ENCODE data around the gene MRPL27.

The MRPL27 gene

GRCh38 chr17:50359998-50360461, 13.0 kb downstream of the MRPL27 start:
- no peak for TF ChIP-seq ZNF274 (IDR thresholded peaks at IDR 0.05; ENCODE audit: low read depth, low read length)
- no peak overlapping the region for H3K4me3 ChIP-seq (ENCODE audit: low read length)

- TF ChIP-seq ZNF274 (IDR thresholded peaks at IDR 0.05; ENCODE audit: low read depth, low read length) = no peak
- H3K4me3 ChIP-seq (ENCODE audit: low read length) = no peak overlapping the region
Observed at GRCh38 chr17:50359005-50359699, 13.8 kb downstream of the MRPL27 start.

- no peak for TF ChIP-seq ZNF274 (IDR thresholded peaks at IDR 0.05; ENCODE audit: low read depth, low read length)
- no peak overlapping the region for H3K4me3 ChIP-seq (ENCODE audit: low read length)
Observed at GRCh38 chr17:50358177-50358576, 14.8 kb downstream of the MRPL27 start.

GRCh38 chr17:50356892-50357510, 16.0 kb downstream of the MRPL27 start:
- TF ChIP-seq ZNF274 (IDR thresholded peaks at IDR 0.05; ENCODE audit: low read depth, low read length) = no peak
- H3K4me3 ChIP-seq (ENCODE audit: low read length) = no peak overlapping the region

- TF ChIP-seq ZNF274 (IDR thresholded peaks at IDR 0.05; ENCODE audit: low read depth, low read length) = no peak
- no peak overlapping the region for H3K4me3 ChIP-seq (ENCODE audit: low read length)
Observed at GRCh38 chr17:50356418-50356817, 16.6 kb downstream of the MRPL27 start.

- H3K4me3 ChIP-seq (ENCODE audit: low read length) = no peak overlapping the region
- TF ChIP-seq ZNF274 (IDR thresholded peaks at IDR 0.05; ENCODE audit: low read depth, low read length) = no peak
Observed at GRCh38 chr17:50355701-50356341, 17.2 kb downstream of the MRPL27 start.

GRCh38 chr17:50355336-50355700, 17.7 kb downstream of the MRPL27 start:
- no peak for TF ChIP-seq ZNF274 (IDR thresholded peaks at IDR 0.05; ENCODE audit: low read depth, low read length)
- no peak overlapping the region for H3K4me3 ChIP-seq (ENCODE audit: low read length)

DNA sequence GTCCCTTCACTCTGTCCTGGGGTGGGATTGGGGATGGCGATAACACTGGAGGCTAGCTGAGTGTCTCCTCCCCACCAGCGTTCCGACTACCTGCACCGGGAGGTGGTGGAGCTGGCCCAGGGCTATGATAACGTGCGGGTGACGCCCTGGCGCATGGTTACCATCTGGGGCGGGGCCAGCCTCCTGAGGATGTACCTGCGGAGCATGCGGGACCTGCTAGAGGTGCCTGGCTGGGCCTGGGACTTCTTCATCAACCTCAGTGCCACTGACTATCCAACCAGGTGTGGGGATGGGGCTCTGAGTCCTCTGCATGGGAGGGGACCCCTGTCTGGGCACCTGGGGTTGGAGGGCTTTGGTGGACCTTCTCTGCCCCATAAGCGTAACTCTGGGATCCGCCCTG, 18.2 kb downstream of the MRPL27 start:
- no peak for TF ChIP-seq ZNF274 (IDR thresholded peaks at IDR 0.05; ENCODE audit: low read depth, low read length)
- no peak overlapping the region for H3K4me3 ChIP-seq (ENCODE audit: low read length)

DNA sequence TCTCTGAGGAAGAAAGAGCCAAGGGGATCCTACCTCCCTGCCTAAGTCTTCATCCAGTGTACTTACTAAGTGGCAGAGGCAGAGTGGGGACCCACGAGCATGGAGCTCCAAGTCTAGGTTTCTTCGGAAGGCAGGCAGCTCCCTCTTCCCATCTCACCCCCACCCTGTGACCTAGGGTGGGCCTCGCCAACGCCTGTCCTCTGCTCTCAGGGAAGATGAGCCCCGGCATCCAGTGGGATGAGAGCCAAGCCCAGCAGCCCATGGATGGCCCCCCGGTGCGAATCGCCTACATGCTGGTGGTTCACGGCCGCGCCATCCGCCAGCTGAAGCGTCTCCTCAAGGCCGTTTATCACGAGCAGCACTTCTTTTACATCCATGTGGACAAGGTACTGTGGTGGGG, 18.8 kb downstream of the MRPL27 start:
- H3K4me3 ChIP-seq (ENCODE audit: low read length) = no peak overlapping the region
- no peak for TF ChIP-seq ZNF274 (IDR thresholded peaks at IDR 0.05; ENCODE audit: low read depth, low read length)

- no peak for TF ChIP-seq ZNF274 (IDR thresholded peaks at IDR 0.05; ENCODE audit: low read depth, low read length)
- no peak overlapping the region for H3K4me3 ChIP-seq (ENCODE audit: low read length)
Observed at GRCh38 chr17:50353600-50354195, 19.3 kb downstream of the MRPL27 start.

GRCh38 chr17:50352693-50353599, 20.0 kb downstream of the MRPL27 start:
- H3K4me3 ChIP-seq (ENCODE audit: low read length) = no peak overlapping the region
- TF ChIP-seq ZNF274 (IDR thresholded peaks at IDR 0.05; ENCODE audit: low read depth, low read length) = no peak

- no peak overlapping the region for H3K4me3 ChIP-seq (ENCODE audit: low read length)
- TF ChIP-seq ZNF274 (IDR thresholded peaks at IDR 0.05; ENCODE audit: low read depth, low read length) = no peak
Observed at GRCh38 chr17:50352072-50352692, 20.8 kb downstream of the MRPL27 start.

- no peak for TF ChIP-seq ZNF274 (IDR thresholded peaks at IDR 0.05; ENCODE audit: low read depth, low read length)
- no peak overlapping the region for H3K4me3 ChIP-seq (ENCODE audit: low read length)
Observed at GRCh38 chr17:50350733-50351132, 22.3 kb downstream of the MRPL27 start.

Measured in GM08714 (cell line).